ENCODE data around the gene DGKI. TPM values are rescaled to one million over a fixed set of nuclear protein-coding genes. Genes with fewer than 3 reads are reported as not detected.

DGKI gene
- total and polyA plus RNA-seq, 9 of the 15 experiments (the other 6 are each of a cell fraction or from before 2014, with no cell fraction given): 0.11 to 0.54 (median 0.15) TPM; not detected in 5

- TF ChIP-seq ZNF398 (CRISPR knock-in tag; IDR thresholded peaks at IDR 0.05) (no peak), ZKSCAN3 (CRISPR knock-in tag; IDR thresholded peaks at IDR 0.05) (no peak), GATA2 (CRISPR knock-in tag; IDR thresholded peaks at IDR 0.05) (no peak), ZSCAN29 (IDR thresholded peaks at IDR 0.05) (no peak), RBM34 (IDR thresholded peaks at IDR 0.05; ENCODE audit: borderline replicate concordance, insufficient read depth, low read length) (no peak), SLC30A9 (CRISPR knock-in tag; IDR thresholded peaks at IDR 0.05) (no peak), POLR2B (IDR thresholded peaks at IDR 0.05; ENCODE audit: low read depth, partially characterized antibody) (no peak), DDX20 (tag; IDR thresholded peaks at IDR 0.05; ENCODE audit: low read depth) (no peak), GABPA (tag; conservative IDR thresholded peaks at IDR 0.05; ENCODE audit: low read depth) (no peak)
Measured at GRCh38 chr7:137342828-137343261, 503.9 kb downstream of the DGKI start (continued).

- in situ Hi-C loops (cut with MboI) (no loop called here), intact Hi-C loops (cut with micrococcal nuclease) (no loop called here)
- WGBS (ENCODE audit: insufficient coverage, low coverage, missing lambda C conversion rate): 0% methylated on average over 3 of the region's 3 CpGs
- FAIRE-seq (no peak), DNase-seq (ENCODE audit: extremely low read depth in 1 of 4, low spot score in 3 of 4) (no peak), ATAC-seq (no peak)
- H3K9ac ChIP-seq (ENCODE audit: insufficient read depth in 1 of 2, low read depth in 2 of 2, low read length in 2 of 2): no peak overlapping the region
- no peak overlapping the region for H3K27ac ChIP-seq (ENCODE audit: extremely low read depth, low read depth, low read length)
- ChIA-PET POLR2A (no interaction called here), CTCF (ENCODE audit: low intra/inter-chr PET ratio) (no interaction called here)
- BruUV-seq (replicated peaks): no TSS peak
- no peaks in the 10 kb centered on the region for H3K9me1 ChIP-seq (ENCODE audit: control insufficient read depth, insufficient read depth, low read length)
- no peak overlapping the region for H2AFZ ChIP-seq (ENCODE audit: low read depth, low read length)
- 0 out of 2 replicates have a peak, but pooled peaks cover 2% of the 10 kb centered on the region for H3K9me3 ChIP-seq (replicated peaks; ENCODE audit: control insufficient read depth, insufficient read depth, low read depth, low read length)
- H3K27me3 ChIP-seq (ENCODE audit: control insufficient read depth in 2 of 2, insufficient read depth in 2 of 2, low read length in 2 of 2): no peaks in the 10 kb centered on the region
- no peaks in the 10 kb centered on the region for H3K4me1 ChIP-seq (replicated peaks in 1 of 2; ENCODE audit: control insufficient read depth in 2 of 2, insufficient read depth in 2 of 2, low read length in 2 of 2)
- no peak overlapping the region for H3K4me2 ChIP-seq (ENCODE audit: insufficient read depth, low read length)
- H3K4me3 ChIP-seq: no peak overlapping the region
- H4K20me1 ChIP-seq (replicated peaks; ENCODE audit: control insufficient read depth, insufficient read depth, low read length): no peaks in the 10 kb centered on the region
- H3K79me2 ChIP-seq (ENCODE audit: control insufficient read depth, insufficient read depth, low read length): no peaks in the 10 kb centered on the region
- H3K36me3 ChIP-seq (ENCODE audit: control insufficient read depth, insufficient read depth, low read length): no peaks in the 10 kb centered on the region
- no peak for TF ChIP-seq C11orf30 (IDR thresholded peaks at IDR 0.05; ENCODE audit: low read depth)
- TF ChIP-seq OTX1 (CRISPR knock-in tag; IDR thresholded peaks at IDR 0.05): no peak
- no peak for TF ChIP-seq AFF1 (IDR thresholded peaks at IDR 0.05; ENCODE audit: low read depth in 1 of 2, partially characterized antibody in 2 of 2)
- no peak for TF ChIP-seq ZNF124 (CRISPR knock-in tag; IDR thresholded peaks at IDR 0.05)
- TF ChIP-seq CLOCK (CRISPR knock-in tag; IDR thresholded peaks at IDR 0.05; ENCODE audit: borderline replicate concordance): no peak
Measured at GRCh38 chr7:137342265-137342664, 504.5 kb downstream of the DGKI start.
